HG03175 (cell line): ENCODE measurements around the gene SCYGR5.
"Not testable (repeated sequence)": the region's sequence is repeated elsewhere in the genome, so short reads cannot be mapped to it uniquely, and the experiment has no call there.

Source experiments
- ATAC-seq: cut with Tn5 transposase; IDR thresholded peaks from one replicate; pipeline ENCODE4 v1.9.1; 2021; ENCODE audit warnings: mild to moderate bottlenecking, moderate library complexity; ENCODE audit not compliant: unreplicated experiment

The SCYGR5 gene

DNA sequence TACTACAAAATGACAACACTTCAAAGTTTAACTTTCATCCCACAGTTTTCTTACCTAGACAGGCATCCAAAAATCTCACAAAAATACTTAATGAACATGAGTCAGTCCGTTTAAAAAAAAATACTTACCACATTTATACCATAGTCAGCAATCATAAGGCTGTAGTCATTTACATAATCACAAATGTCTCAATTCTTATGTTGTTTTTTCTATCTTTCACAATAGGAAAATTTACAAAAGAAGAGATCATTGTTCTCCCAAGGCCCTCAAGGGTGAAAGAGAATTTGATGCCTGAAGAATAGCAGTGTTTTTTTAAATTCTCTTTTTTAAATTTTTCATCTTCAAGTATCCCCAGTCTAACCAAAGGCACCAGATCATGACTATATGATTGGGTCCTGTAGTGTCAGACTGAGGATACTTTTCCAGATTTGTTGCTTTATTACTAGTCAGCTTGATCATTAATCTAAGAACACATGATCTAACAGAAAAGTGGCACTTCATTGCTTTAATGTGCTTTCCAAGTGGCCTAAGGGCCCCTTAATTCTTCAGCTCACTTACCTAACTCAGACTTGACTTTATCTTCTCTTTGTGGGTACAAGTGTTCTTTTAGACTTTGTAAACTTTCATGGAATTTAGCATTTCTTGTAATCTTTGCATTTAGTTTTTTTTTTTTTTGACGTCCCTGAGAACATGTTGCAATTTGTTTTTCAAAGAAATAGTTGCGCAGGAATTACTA, 4.7 kb downstream of the SCYGR5 start:
- no peak for ATAC-seq

- ATAC-seq, result not testable (repeated sequence)
These were observed 7.0 kb downstream of the SCYGR5 start for GRCh38 chr2:227673620-227674019.

DNA sequence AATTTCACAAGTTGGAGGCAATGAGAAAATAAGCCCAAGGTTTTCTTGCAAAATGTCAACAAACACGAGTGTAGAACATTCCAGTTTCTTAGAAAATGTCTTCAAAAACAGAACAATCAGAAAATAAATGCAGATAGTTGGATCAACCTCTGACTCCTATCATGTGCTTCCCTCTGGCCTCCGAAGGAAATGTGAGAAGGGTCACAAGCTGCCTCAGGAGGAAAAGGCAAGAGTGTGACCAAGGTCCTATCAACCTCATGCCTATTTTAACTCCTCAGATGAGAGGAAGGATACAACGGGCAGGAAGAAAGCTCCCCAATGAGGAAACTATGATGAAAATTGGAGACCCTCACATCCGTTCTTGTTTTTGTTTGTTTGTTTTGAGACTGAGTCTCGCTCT, 7.9 kb downstream of the SCYGR5 start:
- ATAC-seq, result no peak

DNA sequence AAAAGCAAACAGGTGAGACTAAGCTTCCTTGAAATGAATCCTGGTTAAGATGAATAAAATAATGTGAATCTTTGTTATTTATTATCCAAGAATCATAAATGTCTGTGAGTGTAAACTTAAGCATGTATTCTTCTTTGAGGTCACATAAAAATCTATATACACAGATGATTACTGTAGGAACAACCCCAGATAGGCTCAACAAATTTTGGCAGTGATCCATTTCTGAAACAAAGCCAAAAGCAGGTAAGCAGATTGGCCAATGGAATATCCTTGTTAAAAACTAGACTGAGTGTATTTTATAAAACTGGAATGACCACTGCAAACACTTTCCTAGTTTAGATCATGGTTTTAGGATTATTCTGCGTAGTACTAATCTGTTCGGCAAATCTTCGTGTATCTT, 11.3 kb downstream of the SCYGR5 start:
- no peak for ATAC-seq

DNA sequence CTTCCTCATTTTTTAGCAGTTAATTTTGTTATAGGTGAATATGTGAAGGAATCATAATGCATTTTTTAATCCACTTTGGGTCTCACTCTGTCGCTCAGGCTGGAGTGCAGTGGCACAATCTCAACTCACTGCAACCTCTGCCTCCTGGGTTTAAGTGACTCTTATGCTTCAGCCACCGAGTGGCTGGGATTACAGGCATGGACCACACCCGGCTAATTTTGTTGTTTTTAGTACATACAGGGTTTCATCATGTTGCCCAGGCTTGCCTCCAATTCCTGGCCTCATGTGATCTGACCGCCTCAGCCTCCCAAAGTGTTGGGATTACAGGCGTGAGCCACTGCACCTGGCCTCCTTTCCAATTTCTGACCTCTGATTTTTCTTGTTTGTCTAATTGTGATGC, 17.7 kb downstream of the SCYGR5 start:
- ATAC-seq, result no peak

DNA sequence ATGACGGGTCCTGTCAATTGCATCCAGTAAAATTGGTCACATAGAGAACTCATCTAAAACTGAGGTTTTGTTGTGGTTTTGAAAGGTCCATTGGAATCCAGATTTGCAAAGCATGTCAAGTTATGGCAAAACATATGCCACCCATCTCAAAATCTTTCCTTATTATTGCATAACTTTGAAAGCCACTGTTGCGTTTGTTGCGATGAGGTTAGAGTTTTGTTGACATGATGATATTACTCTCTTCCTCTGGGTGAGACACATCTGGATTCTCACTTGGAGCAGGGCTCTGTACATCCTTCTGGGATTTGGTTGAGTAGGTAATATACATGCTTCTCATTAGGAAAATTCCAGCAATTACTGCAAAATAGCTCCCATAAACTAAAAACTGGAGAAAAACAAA, 20.6 kb downstream of the SCYGR5 start:
- ATAC-seq, result no peak

GRCh38 chr2:227696990-227697679, 30.5 kb downstream of the SCYGR5 start:
- no peak for ATAC-seq

- no peak for ATAC-seq
These were observed 35.0 kb downstream of the SCYGR5 start for GRCh38 chr2:227701556-227701955.

GRCh38 chr2:227703280-227703732, 36.7 kb downstream of the SCYGR5 start:
- no peak for ATAC-seq

- no peak for ATAC-seq
These were observed 37.4 kb downstream of the SCYGR5 start for GRCh38 chr2:227703961-227704360.

- no peak for ATAC-seq
These were observed 40.3 kb downstream of the SCYGR5 start for GRCh38 chr2:227706859-227707258.

DNA sequence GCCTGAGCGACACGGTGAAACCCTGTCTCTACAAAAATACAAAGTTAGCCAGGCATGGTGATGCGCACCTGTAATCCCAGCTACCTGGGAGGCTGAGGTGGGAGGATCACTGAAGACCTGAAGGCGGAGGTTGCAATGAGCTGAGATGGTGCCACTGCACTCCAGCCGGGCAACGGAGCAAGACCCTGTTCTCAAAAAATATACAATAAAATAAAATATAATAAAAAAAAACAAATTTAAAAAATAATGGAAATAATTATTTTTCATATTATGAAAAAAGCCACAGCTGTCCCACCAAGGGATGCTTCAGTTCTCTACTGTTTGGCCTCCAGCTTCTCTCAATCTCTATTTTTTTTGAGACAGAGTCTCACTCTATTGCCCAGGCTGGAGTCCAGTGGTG, 40.8 kb downstream of the SCYGR5 start:
- ATAC-seq, result no peak

- ATAC-seq, result no peak
These were observed 44.4 kb downstream of the SCYGR5 start for GRCh38 chr2:227710986-227711385.

- ATAC-seq, result no peak
These were observed 46.7 kb downstream of the SCYGR5 start for GRCh38 chr2:227713291-227713690.

- ATAC-seq, result no peak
These were observed 49.9 kb downstream of the SCYGR5 start for GRCh38 chr2:227716501-227716900.
